Common myeloid progenitor, CD34-positive (primary cell): ENCODE data around the gene HRC.
"Not testable (repeated sequence)": the region's sequence is repeated elsewhere in the genome, so short reads cannot be mapped to it uniquely, and the experiment has no call there.

ENCODE experiments used
- CTCF ChIA-PET: fragments of 350-600 bp; sonication (Branson Sonifier 250); formaldehyde crosslinking; loops from one replicate; lab custom pipeline; 2021; ENCODE audit warnings: antibody characterized with exemption; lab: Charles Lee
- POLR2A ChIA-PET: fragments of 350-600 bp; sonication (Branson Sonifier 250); formaldehyde crosslinking; loops from one replicate; lab custom pipeline; 2021; ENCODE audit warnings: antibody characterized with exemption; lab: Charles Lee
- DNase-seq, 3 donors: peaks; one replicate each; pipeline versions ENCODE4 v3.0.0 to v3.0.0-alpha.2; 2013
- H3K27ac ChIP-seq, 2 experiments: 1 replicate in 1 of 2; 2 replicates in 1 of 2; pipeline ENCODE4 v1.7.0; 2013; ENCODE audit warnings: inconsistent platforms in 2 of 2, low read length in 2 of 2, mild to moderate bottlenecking in 2 of 2, low read depth in 1 of 2, moderate library complexity in 1 of 2; ENCODE audit not compliant: severe bottlenecking in 2 of 2, insufficient read depth in 1 of 2, poor library complexity in 1 of 2
- H3K27me3 ChIP-seq, 5 experiments: replicated peaks in 2 of 5; 1 replicate in 3 of 5; 2 replicates in 2 of 5; pipeline versions ENCODE4 v1.6.1 to v1.7.0; 2013; ENCODE audit warnings: low read length in 4 of 5, mild to moderate bottlenecking in 2 of 5, moderate library complexity in 2 of 5, inconsistent platforms in 1 of 5; ENCODE audit not compliant: insufficient read depth in 5 of 5, control insufficient read depth in 4 of 5
- H3K36me3 ChIP-seq, 4 experiments: 1 replicate in 2 of 4; 2 replicates in 2 of 4; pipeline versions ENCODE4 v1.6.1 to v1.7.0; 2013; ENCODE audit warnings: low read length in 3 of 4, control low read depth in 1 of 4, mild to moderate bottlenecking in 1 of 4; ENCODE audit not compliant: control insufficient read depth in 4 of 4, insufficient read depth in 4 of 4
- H3K4me1 ChIP-seq, 4 experiments: 1 replicate in 3 of 4; 2 replicates in 1 of 4; pipeline versions ENCODE4 v1.6.1 to v1.7.1; 2013; ENCODE audit warnings: low read length in 3 of 4, mild to moderate bottlenecking in 3 of 4, control low read depth in 1 of 4, inconsistent platforms in 1 of 4, moderate library complexity in 1 of 4; ENCODE audit not compliant: control insufficient read depth in 4 of 4, insufficient read depth in 4 of 4; ENCODE audit errors: control extremely low read depth in 1 of 4
- H3K4me3 ChIP-seq, 7 experiments: 1 replicate in 4 of 7; 2 replicates in 3 of 7; pipeline versions ENCODE4 v1.5.1 to v1.7.0; 2013; ENCODE audit warnings: mild to moderate bottlenecking in 7 of 7, low read length in 6 of 7, moderate library complexity in 6 of 7, inconsistent platforms in 2 of 7, low read depth in 2 of 7, control low read depth in 1 of 7; ENCODE audit not compliant: insufficient read depth in 4 of 7, control insufficient read depth in 1 of 7; ENCODE audit errors: extremely low read depth in 1 of 7
- H3K9me3 ChIP-seq, 5 experiments: 1 replicate in 4 of 5; 2 replicates in 1 of 5; pipeline versions ENCODE4 v1.6.1 to v1.7.1; 2013; ENCODE audit warnings: low read length in 4 of 5, mild to moderate bottlenecking in 2 of 5, inconsistent platforms in 1 of 5, low read depth in 1 of 5, moderate library complexity in 1 of 5; ENCODE audit not compliant: control insufficient read depth in 4 of 5, insufficient read depth in 2 of 5; ENCODE audit errors: control extremely low read depth in 1 of 5
- WGBS: methylation state at CpG from one replicate; pipeline ENCODE4 v1.1.5; 2013; ENCODE audit not compliant: insufficient coverage; 5-methylcytosine and 5-hydroxymethylcytosine counted together

Gene HRC

DNA sequence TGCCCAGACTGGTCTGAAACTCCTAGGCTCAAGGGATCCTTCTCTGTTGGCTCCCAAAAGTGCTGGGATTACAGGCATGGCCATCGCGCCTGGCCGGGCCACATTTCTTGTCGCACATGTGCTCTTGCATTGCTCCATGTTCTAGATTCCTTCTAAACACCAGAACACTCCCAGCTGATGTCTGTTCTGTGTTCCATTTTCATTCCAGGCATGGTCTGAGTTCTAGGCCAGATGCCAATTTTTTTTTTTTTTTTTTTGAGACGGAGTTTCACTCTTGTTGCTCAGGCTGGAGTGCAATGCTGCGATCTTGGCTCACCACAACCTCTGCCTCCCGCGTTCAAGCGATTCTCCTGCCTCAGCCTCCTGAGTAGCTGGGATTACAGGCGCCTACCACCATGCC lies 33.4 kb downstream of the HRC start:
- H3K4me3 ChIP-seq, POLR2A ChIA-PET, H3K9me3 ChIP-seq, DNase-seq, H3K36me3 ChIP-seq, H3K27ac ChIP-seq: not testable (repeated sequence)
- H3K4me1 ChIP-seq, result peaks cover 2 to 28% (median 24%) of the 10 kb centered on the region in 4 experiments
- 82% methylated on average over 5 of the region's 10 CpGs for WGBS
- CTCF ChIA-PET, result interaction anchor here (1.6 to 2.5 kb wide), 4 partner anchors 16 to 27 kb away, joined by 3 to 11 read pairs (median 6); no protein-coding TSS in a partner anchor
- H3K27me3 ChIP-seq, result peaks cover 2 to 22% (median 11%) of the 10 kb centered on the region in 5 experiments

DNA sequence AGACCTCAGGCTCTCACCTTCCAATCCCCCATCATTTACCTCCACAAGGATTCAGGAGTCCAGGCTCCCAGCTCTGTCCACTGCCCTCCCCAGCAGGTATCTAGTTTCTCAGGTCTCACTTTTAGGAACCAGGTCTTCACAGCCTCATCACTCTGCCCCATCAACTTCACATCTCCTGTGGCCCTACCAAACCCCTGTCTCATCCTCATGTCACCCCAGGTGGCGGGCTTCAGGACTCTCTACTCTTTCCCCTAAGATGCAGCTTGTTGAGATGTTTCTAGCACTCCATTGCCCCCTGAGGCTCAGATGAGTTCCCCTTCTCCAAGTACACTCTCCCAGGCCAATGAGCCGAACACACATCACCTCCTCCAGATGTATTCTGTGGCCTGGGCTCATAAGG lies 34.3 kb downstream of the HRC start:
- H3K27ac ChIP-seq, result no peak overlapping the region
- H3K4me1 ChIP-seq, result peaks cover 2 to 36% (median 25%) of the 10 kb centered on the region in 4 experiments
- no peaks in the 10 kb centered on the region for H3K9me3 ChIP-seq
- no peak for DNase-seq
- ChIA-PET CTCF (interaction anchor here (0.7 to 2.5 kb wide), 6 partner anchors 15 to 233 kb away, joined by 3 to 11 read pairs (median 4); no protein-coding TSS in a partner anchor), POLR2A (no interaction called here)
- no peaks in the 10 kb centered on the region for H3K36me3 ChIP-seq
- H3K27me3 ChIP-seq, result peaks cover 0 to 22% (median 11%) of the 10 kb centered on the region in 5 experiments
- H3K4me3 ChIP-seq, result no peak overlapping the region
- WGBS, result 100% methylated on average over 2 of the region's 2 CpGs

DNA sequence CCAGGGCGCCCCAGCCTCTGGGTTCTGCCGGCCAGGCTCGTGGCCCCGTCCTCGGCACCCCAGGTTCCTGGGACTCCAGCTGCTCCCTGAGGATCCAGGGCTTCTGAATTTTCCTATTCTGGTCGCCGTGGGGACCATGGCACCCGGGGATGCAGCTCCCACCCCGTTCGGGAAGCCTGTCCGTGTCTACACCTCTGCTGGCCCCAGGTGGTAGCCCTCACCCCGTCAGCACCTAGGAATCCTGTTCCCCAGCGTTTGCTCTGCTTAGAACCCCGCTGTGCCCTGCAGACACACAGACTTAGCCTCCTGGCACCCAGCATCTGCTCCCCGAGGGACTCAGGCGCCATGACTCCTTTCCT lies 34.9 kb downstream of the HRC start:
- POLR2A ChIA-PET, result no interaction called here

DNA sequence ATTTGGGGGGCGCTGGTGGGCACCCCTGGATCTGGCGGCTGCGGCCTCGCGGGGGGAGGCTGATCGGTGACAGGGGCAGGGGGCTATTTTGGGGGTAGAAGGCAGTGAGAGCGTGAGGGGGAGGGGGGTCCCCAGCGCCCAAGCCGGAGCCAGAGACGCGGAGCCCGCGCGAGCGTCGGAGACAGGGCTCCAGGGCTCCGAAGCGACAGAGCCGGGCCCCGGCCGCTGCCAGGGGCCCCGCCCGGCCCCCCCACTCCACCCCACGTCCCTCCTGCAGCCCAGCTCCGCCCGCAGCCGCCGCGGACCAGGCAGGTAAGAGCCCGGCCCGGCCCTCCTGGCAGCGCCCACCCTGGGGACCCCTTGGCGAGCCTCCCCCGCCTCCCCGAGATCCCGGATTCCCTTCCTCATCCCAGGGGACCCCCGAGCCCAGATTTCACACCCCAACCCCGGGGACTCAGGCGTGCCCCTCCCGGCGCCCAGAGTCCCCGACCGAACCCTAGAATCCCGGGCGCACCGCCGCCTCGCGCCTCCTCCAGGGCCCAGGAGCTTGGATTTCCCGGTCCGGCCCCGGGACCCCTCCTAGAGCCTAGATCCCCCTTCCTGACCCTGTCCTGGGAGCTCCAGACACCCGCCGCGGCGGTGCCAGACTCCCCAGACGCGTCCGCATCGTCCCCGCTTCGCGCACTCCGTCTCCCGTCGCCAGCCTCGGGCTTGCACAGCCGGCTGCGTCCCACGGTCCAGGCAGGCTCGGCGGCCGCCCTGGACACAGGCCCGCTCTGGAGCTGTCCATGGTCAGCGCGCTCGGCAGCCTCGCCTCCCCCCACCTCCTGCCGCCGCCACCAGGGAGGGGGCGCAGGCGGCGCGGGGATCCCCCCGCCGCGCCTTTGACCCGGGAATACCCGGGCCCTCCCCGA lies 35.5 kb downstream of the HRC start, which contains the start of gene PPFIA3:
TSS of gene PPFIA3 (plus strand) at position 134 of the 914 bp plus-strand sequence. CDS start 8,330 bp downstream, outside the sequence.
- H3K36me3 ChIP-seq, result no peaks in the 10 kb centered on the region
- peaks cover 2 to 41% (median 30%) of the 10 kb centered on the region in 4 experiments for H3K4me1 ChIP-seq
- peak within 1 kb of the TSS; percentile 25 to 89 for H3K27ac ChIP-seq
- peak within 1 kb of the TSS; percentile 45 to 81 (median 64) for H3K4me3 ChIP-seq
- WGBS, result under 1% methylated on average over 68 of the region's 90 CpGs
- ChIA-PET POLR2A (no interaction called here), CTCF (interaction anchor here (1.5 to 2.5 kb wide), 4 partner anchors 14 to 80 kb away, joined by 3 to 11 read pairs (median 6); no protein-coding TSS in a partner anchor)
- H3K27me3 ChIP-seq, result peaks cover 0 to 22% (median 11%) of the 10 kb centered on the region in 5 experiments
- no peaks in the 10 kb centered on the region for H3K9me3 ChIP-seq
- no peak for DNase-seq

More for the DNA sequence above, 34.9 kb downstream of the HRC start:
- Histone ChIP-seq H3K4me1 (peaks cover 2 to 36% (median 25%) of the 10 kb centered on the region in 4 experiments), H3K27me3 (peaks cover 0 to 22% (median 11%) of the 10 kb centered on the region in 5 experiments), H3K9me3 (no peaks in the 10 kb centered on the region), H3K36me3 (no peaks in the 10 kb centered on the region), H3K27ac (no peak overlapping the region), H3K4me3 (peak overlapping the region in 2 of 7 experiments; percentile 55 to 71)
- CTCF ChIA-PET, result interaction anchor here (0.7 to 2.5 kb wide), 5 partner anchors 14 to 233 kb away, joined by 3 to 11 read pairs (median 4); no protein-coding TSS in a partner anchor
- no peak for DNase-seq
- 26% methylated on average over 15 of the region's 16 CpGs for WGBS

DNA sequence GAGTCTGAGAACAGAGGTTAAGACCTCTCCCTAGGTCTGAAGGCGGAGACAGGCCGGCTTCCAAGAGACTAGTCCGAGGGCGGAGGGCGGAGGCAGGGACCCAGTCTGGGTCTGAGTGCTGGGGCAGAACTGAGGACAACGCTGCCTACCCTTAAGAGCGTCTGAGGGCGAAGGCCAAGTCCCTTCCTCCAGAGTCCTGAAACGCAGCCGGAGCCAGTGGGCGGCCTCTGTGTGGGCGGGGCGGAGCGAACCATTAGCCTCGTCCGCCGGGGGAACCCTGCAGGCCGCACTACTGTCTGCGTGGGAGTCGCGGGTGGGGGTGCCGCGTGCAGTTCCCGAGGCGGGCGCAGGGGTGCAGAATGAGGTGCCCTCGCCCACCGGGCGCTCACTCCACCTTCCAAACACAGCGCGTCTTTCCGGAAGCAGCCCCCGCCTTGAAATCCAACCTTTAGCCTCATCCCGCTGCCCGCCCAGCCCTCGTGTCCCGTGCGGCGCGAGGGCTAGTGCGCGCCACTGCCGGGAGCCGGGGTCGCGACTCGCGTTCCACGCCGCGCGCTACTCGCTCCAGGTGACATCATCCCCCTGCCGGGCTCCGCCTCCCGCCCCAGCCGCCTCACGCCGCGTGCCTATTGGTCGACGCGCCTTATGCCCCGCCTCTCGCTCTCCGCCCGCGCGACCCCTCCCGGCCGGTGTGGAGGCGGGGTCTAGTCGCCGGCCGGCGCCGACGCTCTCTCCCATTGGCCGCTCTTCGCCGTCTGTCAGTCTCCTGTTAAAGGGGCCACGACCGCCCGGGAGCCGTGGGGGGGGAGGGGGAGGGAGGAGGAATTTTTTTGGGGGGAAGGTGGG lies 36.4 kb downstream of the HRC start, which contains the start of gene C19orf73:
TSS of gene C19orf73 (minus strand) at position 579 of the 846 bp plus-strand sequence. CDS start at position 458, 121 bp downstream.
- H3K27ac ChIP-seq, result peak within 1 kb of the TSS; percentile 25 to 89
- ChIA-PET CTCF (interaction anchor here (1.7 to 2.3 kb wide), 2 partner anchors 9 to 80 kb away, joined by 5 to 10 read pairs; no protein-coding TSS in a partner anchor), POLR2A (no interaction called here)
- peaks cover 0 to 22% (median 11%) of the 10 kb centered on the region in 5 experiments for H3K27me3 ChIP-seq
- DNase-seq, result peak; percentile 95 to 98 (median 97)
- peaks cover 2 to 46% (median 33%) of the 10 kb centered on the region in 4 experiments for H3K4me1 ChIP-seq
- no peaks in the 10 kb centered on the region for H3K9me3 ChIP-seq
- under 1% methylated on average over 58 of the region's 85 CpGs for WGBS
- H3K4me3 ChIP-seq, result peak within 1 kb of the TSS; percentile 45 to 81 (median 64)
- no peaks in the 10 kb centered on the region for H3K36me3 ChIP-seq

DNA sequence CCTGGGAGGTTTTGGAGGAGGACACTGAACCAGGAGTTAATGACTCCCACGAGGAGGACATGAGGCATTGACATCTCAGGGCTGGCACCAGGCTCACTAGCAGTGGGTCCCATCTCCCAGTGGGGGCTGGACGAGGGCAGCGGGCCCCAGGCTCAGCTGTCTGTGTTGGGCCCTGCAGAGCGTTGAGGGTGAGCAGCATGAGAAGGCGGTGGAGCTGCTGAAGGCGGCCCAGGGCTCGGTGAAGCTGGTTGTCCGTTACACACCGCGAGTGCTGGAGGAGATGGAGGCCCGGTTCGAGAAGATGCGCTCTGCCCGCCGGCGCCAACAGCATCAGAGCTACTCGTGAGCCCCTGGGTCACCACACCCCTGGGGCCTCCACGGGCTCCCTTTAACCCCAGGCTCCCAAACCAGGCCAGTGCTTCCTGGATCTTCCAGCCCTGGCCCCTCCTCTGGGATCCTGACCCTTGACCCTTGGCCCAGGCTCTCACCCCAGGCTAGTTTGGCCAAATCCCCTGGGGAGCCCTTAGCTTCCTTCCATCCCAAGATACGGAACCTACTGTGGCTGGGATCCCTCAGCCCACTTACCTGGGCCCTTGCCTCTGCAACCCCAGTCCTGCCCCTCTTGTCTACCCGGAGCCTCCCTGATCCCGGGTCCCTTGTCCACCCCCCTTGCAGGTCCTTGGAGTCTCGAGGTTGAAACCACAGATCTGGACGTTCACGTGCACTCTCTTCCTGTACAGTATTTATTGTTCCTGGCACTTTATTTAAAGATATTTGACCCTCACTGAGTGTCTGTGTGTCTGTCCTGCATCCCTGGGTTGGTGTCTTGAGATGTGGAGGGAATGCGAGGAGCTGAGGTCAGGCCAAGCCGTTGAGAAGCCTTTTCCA lies 37.3 kb downstream of the HRC start:
- Histone ChIP-seq H3K27ac (peak overlapping the region in 1 of 2 experiments; percentile 89), H3K27me3 (peaks cover 0 to 22% (median 11%) of the 10 kb centered on the region in 5 experiments), H3K4me3 (peak overlapping the region; percentile 45 to 81 (median 64)), H3K36me3 (no peaks in the 10 kb centered on the region), H3K9me3 (no peaks in the 10 kb centered on the region), H3K4me1 (peaks cover 2 to 49% (median 40%) of the 10 kb centered on the region in 4 experiments)
- ChIA-PET POLR2A (no interaction called here), CTCF (interaction anchor here (1.1 to 2.3 kb wide), 3 partner anchors 10 to 81 kb away, joined by 3 to 10 read pairs (median 5); no protein-coding TSS in a partner anchor)
- no peak for DNase-seq
- WGBS, result 76% methylated on average over 23 of the region's 26 CpGs
